HG03521 (cell line): ENCODE results near the gene TRIM74.
"Not testable (repeated sequence)": the region's sequence is repeated elsewhere in the genome, so short reads cannot be mapped to it uniquely, and the experiment has no call there.

Experiments used
- ATAC-seq: cut with Tn5 transposase; IDR thresholded peaks from one replicate; pipeline ENCODE4 v1.9.1; 2021; ENCODE audit warnings: mild to moderate bottlenecking, moderate library complexity; ENCODE audit not compliant: unreplicated experiment

TRIM74 gene

DNA sequence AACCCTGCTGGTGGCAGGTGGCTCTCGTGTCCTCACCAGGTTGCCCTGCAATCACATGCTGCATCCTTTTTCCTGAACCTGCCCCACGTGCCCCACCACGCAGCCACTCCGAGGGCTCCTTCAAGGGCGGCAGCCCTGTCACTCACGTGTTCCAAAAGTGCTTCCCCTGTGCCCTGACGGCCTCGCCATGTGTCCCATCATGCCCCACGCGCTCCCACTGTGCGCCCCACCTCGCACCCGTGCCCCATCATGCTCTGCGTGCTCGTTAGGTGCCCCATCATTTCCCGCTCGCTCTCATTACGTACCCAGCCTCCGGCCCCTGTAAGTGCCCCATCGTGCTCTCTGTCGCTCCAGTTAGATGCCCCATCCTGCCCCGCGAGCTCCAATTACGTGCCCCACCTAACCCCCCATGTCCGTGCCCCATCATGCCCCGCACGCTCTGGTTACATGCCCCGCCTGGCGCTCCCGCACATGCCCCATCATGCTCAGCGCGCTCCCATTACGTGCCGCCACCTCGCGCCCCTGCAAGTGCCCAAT lies at the start of gene TRIM74:
Gene TRIM74 (minus strand): TSS at position 487 of the 537 bp plus-strand sequence. CDS start 3,309 bp downstream, outside the sequence.
- ATAC-seq, result not testable (repeated sequence)

GRCh38 chr7:73006491-73006890 lies 37.2 kb upstream of the TRIM74 start:
- ATAC-seq, result not testable (repeated sequence)

DNA sequence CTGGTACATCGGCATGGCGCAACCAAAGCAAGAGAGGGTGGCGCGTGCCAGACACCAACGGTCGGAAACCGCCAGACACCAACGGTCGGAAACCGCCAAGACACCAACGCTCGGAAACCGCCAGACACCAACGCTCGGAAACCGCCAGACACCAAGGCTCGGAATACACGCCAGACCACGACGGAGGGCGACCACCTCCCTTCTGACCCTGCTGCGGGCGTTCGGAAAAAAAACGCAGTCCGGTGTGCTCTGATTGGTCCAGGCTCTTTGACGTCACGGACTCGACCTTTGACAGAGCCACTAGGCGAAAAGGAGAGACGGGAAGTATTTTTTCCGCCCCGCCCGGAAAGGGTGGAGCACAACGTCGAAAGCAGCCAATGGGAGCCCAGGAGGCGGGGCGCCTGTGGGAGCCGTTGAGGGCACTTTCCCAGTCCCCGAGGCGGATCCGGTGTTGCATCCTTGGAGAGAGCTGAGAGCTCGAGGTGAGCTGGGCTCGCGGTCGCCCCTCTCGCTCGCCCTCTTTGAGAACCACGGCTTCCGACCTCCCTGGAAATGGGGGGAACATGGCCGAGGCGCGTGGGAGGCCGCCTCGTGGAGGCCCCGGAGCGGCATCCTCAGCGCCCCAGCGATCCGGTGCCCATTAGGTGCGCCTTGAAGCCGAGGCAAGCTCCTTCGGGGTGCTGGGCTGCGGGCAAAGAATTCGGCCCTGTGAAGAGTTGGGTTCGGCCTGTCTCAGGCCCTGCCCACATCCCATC lies 36.6 kb upstream of the TRIM74 start:
- peak; percentile 81 for ATAC-seq

- ATAC-seq, result peak; percentile 68
These were observed 36.1 kb upstream of the TRIM74 start for GRCh38 chr7:73005356-73005692.

GRCh38 chr7:72997887-72998468 lies 28.7 kb upstream of the TRIM74 start:
- not testable (repeated sequence) for ATAC-seq

DNA sequence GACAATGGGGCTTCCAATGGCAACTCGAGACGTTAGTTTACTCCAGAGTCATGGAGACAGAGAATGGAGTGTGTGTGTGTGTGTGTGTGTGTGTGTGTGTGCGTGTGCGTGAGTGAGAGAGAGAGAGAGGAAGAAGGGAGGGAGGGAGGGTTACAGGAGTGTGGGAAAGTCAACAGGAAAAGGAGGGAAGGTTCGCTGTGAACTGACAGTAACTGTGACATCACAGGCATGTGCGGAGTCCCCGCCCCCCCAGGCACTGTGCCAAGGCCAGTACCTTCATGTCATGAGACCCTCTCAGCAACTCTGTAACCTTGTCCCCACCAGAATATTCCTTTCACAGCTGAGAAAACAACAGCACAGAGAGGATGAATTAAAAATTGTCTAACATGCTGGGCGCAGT lies 28.2 kb upstream of the TRIM74 start:
- ATAC-seq, result not testable (repeated sequence)

DNA sequence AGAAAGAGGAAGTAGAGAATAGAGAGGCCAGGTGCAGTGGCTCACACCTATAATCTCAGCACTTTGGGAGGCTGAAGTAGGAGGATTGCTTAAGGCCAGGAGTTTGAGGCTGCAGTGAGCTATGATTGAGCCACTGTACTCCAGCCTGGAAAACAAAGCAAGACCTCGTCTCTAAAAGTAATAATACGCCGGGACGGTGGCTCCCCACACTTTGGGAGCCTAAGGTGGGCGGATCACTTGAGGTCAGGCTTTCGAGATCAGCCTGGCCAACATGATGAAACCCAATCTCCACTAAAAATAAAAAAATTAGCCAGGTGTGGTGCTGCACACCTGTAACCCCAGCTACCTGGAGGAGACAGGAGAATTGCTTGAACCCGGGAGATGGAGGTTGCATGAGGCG lies 26.2 kb upstream of the TRIM74 start:
- ATAC-seq, result not testable (repeated sequence)

GRCh38 chr7:72990146-72990913 lies 21.1 kb upstream of the TRIM74 start:
- not testable (repeated sequence) for ATAC-seq

- ATAC-seq, result not testable (repeated sequence)
These were observed 12.8 kb upstream of the TRIM74 start for GRCh38 chr7:72982084-72982483.

- ATAC-seq, result not testable (repeated sequence)
These were observed 11.1 kb upstream of the TRIM74 start for GRCh38 chr7:72980382-72980781.

GRCh38 chr7:72976434-72976833 lies 7.2 kb upstream of the TRIM74 start:
- not testable (repeated sequence) for ATAC-seq

GRCh38 chr7:72975656-72976286 lies 6.5 kb upstream of the TRIM74 start:
- ATAC-seq, result not testable (repeated sequence)

DNA sequence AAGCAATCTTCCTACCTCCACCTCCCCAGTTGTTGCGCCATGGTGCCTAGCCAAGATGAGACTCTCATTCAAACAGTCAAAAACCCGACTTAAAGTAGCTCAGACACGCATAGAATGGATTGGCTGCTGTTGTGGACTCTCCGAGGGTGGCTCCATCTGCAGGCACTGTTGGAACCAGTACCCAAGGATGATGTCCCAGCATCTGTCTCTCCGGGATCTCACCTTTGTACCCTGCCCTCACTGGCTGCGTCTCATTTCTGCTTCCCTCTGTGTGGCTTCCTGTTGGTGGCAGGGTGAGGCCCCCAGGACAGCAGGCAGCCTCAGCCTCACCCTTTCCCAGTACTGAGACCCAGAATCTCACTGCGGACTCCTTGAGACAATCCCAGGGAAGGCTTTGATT lies 5.5 kb upstream of the TRIM74 start:
- not testable (repeated sequence) for ATAC-seq

GRCh38 chr7:72971505-72971904 lies 2.2 kb upstream of the TRIM74 start:
- not testable (repeated sequence) for ATAC-seq

GRCh38 chr7:72969688-72970087 lies 422 bp upstream of the TRIM74 start:
- not testable (repeated sequence) for ATAC-seq

- not testable (repeated sequence) for ATAC-seq
These were observed 2.4 kb downstream of the TRIM74 start for GRCh38 chr7:72966892-72967291.

- not testable (repeated sequence) for ATAC-seq
These were observed 3.9 kb downstream of the TRIM74 start for GRCh38 chr7:72965186-72965975.

- not testable (repeated sequence) for ATAC-seq
These were observed 6.2 kb downstream of the TRIM74 start for GRCh38 chr7:72963056-72963455.

DNA sequence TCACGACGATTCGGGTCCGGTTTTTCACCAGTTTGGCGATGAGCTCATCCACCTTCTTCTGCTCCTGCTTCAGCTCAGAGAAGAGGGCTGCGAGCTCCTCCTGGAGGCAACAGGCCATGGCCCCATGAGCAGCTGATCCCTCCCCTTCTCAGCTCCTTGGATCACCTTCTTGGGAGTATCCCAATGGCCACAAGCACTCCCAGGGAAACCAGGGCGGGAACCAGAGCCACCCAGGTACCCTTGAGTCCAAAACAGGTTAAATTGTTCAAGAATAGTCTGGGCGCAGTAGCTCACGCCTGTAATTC lies 8.0 kb downstream of the TRIM74 start:
- ATAC-seq, result not testable (repeated sequence)

GRCh38 chr7:72960626-72961345 lies 8.5 kb downstream of the TRIM74 start:
- ATAC-seq, result not testable (repeated sequence)
